Lung (tissue), 12 donors: Measurements from ENCODE around the gene RAB6A. TPM values are rescaled to one million over a fixed set of nuclear protein-coding genes. Genes with fewer than 3 reads are reported as not detected.

ENCODE experiments used
- ATAC-seq: fragments of 200-7000 bp; cut with Tn5 transposase; one replicate; pipeline ENCODE4 v1.9.1; 2020; ENCODE audit warnings: moderate number of reproducible peaks; ENCODE audit not compliant: insufficient read depth, low FRiP score
- DNase-seq, 3 donors: peaks; one replicate each; pipeline ENCODE4 v3.0.0-alpha.2; 2013 to 2017
- H3K27ac ChIP-seq, 2 donors: one replicate each; pipeline ENCODE4 v1.5.1; 2013; ENCODE audit warnings: mild to moderate bottlenecking in 2 of 2, moderate library complexity in 2 of 2, control low read depth in 1 of 2, inconsistent platforms in 1 of 2, low read depth in 1 of 2, low read length in 1 of 2
- H3K27me3 ChIP-seq, 3 donors: one replicate each; pipeline ENCODE4 v1.5.1; 2013; ENCODE audit warnings: low read length in 2 of 3; ENCODE audit not compliant: control insufficient read depth in 3 of 3, insufficient read depth in 3 of 3
- H3K36me3 ChIP-seq, 4 donors: one replicate each; pipeline ENCODE4 v1.5.1; 2013; ENCODE audit warnings: low read length in 4 of 4, mild to moderate bottlenecking in 1 of 4, moderate library complexity in 1 of 4; ENCODE audit not compliant: control insufficient read depth in 4 of 4, insufficient read depth in 4 of 4
- H3K4me1 ChIP-seq, 5 donors: one replicate each; pipeline ENCODE4 v1.5.1; 2013; ENCODE audit warnings: low read length in 5 of 5, mild to moderate bottlenecking in 2 of 5, moderate library complexity in 1 of 5; ENCODE audit not compliant: control insufficient read depth in 5 of 5, insufficient read depth in 5 of 5
- H3K4me3 ChIP-seq: one replicate; pipeline ENCODE4 v1.5.1; 2013; ENCODE audit warnings: mild to moderate bottlenecking, control low read depth, moderate library complexity
- H3K9ac ChIP-seq, 2 donors: one replicate each; pipeline ENCODE4 v1.5.1; 2013; ENCODE audit warnings: low read length in 2 of 2, control low read depth in 1 of 2; ENCODE audit not compliant: insufficient read depth in 1 of 2
- H3K9me3 ChIP-seq, 4 donors: one replicate each; pipeline ENCODE4 v1.5.1; 2013; ENCODE audit warnings: low read length in 3 of 4, mild to moderate bottlenecking in 1 of 4, moderate library complexity in 1 of 4; ENCODE audit not compliant: control insufficient read depth in 4 of 4, insufficient read depth in 3 of 4
- WGBS, 2 donors: extraction: QIAGEN DNeasy Blood & Tissue Kit; methylation state at CpG; one replicate each; pipeline ENCODE4 v1.1.7; 2013; 5-methylcytosine and 5-hydroxymethylcytosine counted together
- polyA plus RNA-seq, 2 donors: library from polyadenylated mRNA; stranded (reverse); fragments of 200-250 nt; gene quantifications; one replicate each; pipeline ENCODE4 v1.2.1, GENCODE V29; 2013
- total RNA-seq, 2 donors: library from RNA; depleted of rRNA in 1 of 2; stranded (reverse); fragments of >200 nt in 1 of 2; gene quantifications; one replicate each; pipeline ENCODE4 v1.2.1, GENCODE V29; 2014 to 2021
- TF ChIP-seq, protein P1 (sequence below): IDR thresholded peaks from 2 replicates; pipeline ENCODE4 v1.5.1; 2012; ENCODE audit warnings: mild to moderate bottlenecking; ENCODE audit errors: control extremely low read depth, extremely low read depth
- donor health status: control.
- donor health status: control.
- donor health status: Bipolar disorder and iron deficiency.
- donor health status: healthy.
- donor health status: DM: yes; HTN: yes; CAD: no.

RAB6A gene
- total and polyA plus RNA-seq, 4 donors: 45.8 to 159 (median 81.8) TPM

DNA sequence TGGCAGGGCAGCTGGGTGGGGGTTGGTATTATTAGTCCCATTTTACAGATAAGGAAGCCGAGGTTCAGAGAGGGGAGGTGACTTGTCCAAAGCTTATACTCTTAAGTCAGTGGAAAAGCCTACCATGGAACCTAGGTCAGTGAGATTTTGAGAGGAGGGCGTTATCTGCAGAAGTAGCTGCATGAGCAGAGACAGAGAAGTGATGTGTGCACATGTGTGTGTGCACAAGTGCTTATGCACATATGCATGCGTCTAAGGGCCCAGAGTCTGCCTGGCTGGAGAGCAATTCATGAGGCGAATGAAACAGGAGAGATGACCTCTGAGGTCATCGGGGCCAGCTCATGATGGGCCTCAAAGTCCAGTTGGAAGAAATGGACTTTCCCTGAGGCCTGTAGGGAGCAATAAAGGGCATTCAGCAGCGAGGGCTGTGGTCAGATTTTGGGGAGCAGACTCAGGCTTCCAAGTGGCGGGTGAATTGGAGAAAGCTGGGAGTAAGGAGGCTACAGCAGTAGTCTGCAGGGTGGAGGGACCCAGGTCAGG, 106.3 kb downstream of the RAB6A start:
- TF ChIP-seq, protein P1, sequence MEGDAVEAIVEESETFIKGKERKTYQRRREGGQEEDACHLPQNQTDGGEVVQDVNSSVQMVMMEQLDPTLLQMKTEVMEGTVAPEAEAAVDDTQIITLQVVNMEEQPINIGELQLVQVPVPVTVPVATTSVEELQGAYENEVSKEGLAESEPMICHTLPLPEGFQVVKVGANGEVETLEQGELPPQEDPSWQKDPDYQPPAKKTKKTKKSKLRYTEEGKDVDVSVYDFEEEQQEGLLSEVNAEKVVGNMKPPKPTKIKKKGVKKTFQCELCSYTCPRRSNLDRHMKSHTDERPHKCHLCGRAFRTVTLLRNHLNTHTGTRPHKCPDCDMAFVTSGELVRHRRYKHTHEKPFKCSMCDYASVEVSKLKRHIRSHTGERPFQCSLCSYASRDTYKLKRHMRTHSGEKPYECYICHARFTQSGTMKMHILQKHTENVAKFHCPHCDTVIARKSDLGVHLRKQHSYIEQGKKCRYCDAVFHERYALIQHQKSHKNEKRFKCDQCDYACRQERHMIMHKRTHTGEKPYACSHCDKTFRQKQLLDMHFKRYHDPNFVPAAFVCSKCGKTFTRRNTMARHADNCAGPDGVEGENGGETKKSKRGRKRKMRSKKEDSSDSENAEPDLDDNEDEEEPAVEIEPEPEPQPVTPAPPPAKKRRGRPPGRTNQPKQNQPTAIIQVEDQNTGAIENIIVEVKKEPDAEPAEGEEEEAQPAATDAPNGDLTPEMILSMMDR: no peak
- Histone ChIP-seq H3K36me3 (no peaks in the 10 kb centered on the region), H3K27me3 (no peaks in the 10 kb centered on the region), H3K9me3 (no peaks in the 10 kb centered on the region), H3K4me3 (no peak overlapping the region), H3K27ac (no peak overlapping the region), H3K4me1 (peaks cover 0 to 2% (median 0%) of the 10 kb centered on the region in 5 donors), H3K9ac (no peak overlapping the region)
- 93 to 99% methylated on average over 7 of the region's 7 CpGs for WGBS, 2 donors
- no peak for DNase-seq
- ATAC-seq: no peak

DNA sequence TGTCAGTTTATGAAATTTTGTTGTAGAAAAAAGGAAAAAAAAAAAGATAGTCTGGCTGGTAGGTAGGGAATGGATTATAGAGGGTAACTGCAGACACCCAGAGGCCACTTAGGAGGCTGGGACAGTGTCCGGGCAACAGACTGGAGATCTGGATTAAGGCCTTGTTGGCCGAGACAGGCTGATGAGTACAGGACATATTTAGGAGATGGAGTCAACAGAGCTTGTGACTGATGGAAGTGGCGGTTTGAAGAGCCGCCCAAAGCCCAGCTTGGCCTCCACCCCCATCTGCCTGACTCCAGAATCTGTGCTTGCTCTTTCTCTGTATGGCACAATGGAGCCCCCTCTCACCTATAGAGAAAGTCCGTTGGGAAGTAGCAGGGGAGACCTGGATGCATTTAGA, 106.9 kb downstream of the RAB6A start:
- H3K27ac ChIP-seq: no peak overlapping the region
- WGBS, 2 donors: 94 to 98% methylated on average over 5 of the region's 5 CpGs
- no peaks in the 10 kb centered on the region for H3K27me3 ChIP-seq
- no peak overlapping the region for H3K9ac ChIP-seq
- ATAC-seq: no peak
- H3K4me3 ChIP-seq: no peak overlapping the region
- H3K4me1 ChIP-seq: peaks cover 0 to 2% (median 0%) of the 10 kb centered on the region in 5 donors
- H3K9me3 ChIP-seq: no peaks in the 10 kb centered on the region
- DNase-seq: no peak
- H3K36me3 ChIP-seq: no peaks in the 10 kb centered on the region
- TF ChIP-seq, protein P1: no peak

DNA sequence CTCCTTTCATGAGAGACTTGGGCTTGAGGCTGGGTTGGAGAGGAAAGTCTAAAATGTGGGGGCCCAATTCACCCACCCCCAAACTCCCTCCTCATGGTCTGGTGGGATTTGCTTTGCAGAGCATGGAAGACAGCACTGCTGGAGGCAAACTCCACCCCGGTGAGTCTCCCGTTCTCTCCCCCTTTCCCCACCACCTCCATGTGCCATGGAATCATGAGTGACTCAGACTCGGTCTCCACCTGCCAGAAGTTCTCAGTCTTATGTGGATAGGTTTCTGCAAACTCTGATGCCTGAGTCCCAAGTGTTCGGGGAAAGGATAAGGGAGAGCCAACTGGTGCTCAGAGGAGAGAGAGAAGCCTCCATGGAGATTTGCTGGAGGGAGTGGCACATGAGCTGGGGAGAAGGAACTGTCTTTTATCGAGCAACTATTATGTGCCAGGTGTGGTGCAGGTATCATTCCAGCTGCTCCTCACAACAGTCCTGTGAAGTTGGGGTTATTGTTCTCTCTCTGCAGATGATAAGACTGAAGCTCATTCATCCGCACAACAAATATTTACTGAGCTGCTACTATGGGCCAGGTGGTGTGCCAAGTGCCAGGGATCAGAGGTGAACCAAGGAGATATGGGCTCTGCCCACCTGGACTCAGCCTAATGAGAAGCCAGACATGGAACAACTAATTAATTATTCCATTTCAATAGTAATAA, 107.9 kb downstream of the RAB6A start:
- WGBS, 2 donors: 90 to 93% methylated on average over 6 of the region's 6 CpGs
- Histone ChIP-seq H3K36me3 (no peaks in the 10 kb centered on the region), H3K9me3 (no peaks in the 10 kb centered on the region), H3K4me1 (peaks cover 0 to 2% (median 0%) of the 10 kb centered on the region in 5 donors), H3K9ac (no peak overlapping the region), H3K4me3 (no peak overlapping the region), H3K27ac (no peak overlapping the region), H3K27me3 (no peaks in the 10 kb centered on the region)
- DNase-seq (no peak), ATAC-seq (no peak)
- TF ChIP-seq, protein P1: no peak
